IPS-NIHi11 (cell line): Measurements from ENCODE around the gene USP40.

Source experiments
- DNase-seq: peaks from one replicate; pipeline ENCODE4 v3.0.0; 2012; ENCODE audit warnings: mixed read lengths, low spot score

The USP40 gene

GRCh38 chr2:233458031-233458610 is 108.5 kb downstream of the USP40 start:
- no peak for DNase-seq

- DNase-seq, result no peak
These were observed 109.2 kb downstream of the USP40 start for GRCh38 chr2:233457356-233457755.

GRCh38 chr2:233456934-233457333 is 109.6 kb downstream of the USP40 start:
- no peak for DNase-seq

GRCh38 chr2:233456111-233456510 is 110.5 kb downstream of the USP40 start:
- no peak for DNase-seq

DNA sequence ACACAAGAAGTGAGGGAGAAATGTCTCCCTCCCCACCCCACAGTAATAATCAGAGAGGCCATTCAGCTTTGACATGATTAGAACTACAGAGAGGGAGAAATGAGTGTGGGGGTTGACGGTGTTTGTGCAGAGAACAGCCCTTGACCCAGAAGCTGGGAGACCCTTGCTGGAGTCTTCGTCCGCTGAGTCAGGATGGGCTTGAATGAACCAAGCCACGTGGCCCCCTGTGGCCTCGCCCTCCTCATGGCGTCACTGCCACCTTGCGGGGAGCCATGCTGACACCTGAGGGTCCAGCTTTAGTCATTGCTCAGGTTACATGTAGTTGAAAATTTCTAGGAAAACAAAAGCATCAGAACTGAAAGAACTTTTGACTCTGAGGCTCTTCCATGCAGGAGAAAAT is 111.1 kb downstream of the USP40 start:
- no peak for DNase-seq

GRCh38 chr2:233455006-233455405 is 111.6 kb downstream of the USP40 start:
- DNase-seq, result no peak

DNA sequence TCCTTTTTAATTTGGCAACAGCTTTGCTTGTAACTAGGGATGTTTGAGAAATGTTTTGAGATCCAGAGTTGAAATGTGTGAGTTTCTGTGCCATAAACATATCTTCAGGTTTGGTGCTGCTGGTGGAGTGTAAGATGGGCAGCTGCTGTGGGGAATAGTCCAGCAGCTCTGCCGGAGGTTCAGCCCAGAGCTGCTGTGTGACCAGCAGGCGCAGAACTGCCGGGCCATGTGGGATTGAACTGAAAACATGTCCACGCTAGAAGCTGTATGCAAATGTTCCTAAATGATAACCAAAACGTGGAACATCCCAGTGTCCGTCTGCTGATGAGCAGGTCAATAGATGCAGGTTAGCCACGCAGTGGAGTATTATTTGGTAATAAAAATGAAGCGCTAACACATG is 112.7 kb downstream of the USP40 start:
- DNase-seq, result no peak

DNA sequence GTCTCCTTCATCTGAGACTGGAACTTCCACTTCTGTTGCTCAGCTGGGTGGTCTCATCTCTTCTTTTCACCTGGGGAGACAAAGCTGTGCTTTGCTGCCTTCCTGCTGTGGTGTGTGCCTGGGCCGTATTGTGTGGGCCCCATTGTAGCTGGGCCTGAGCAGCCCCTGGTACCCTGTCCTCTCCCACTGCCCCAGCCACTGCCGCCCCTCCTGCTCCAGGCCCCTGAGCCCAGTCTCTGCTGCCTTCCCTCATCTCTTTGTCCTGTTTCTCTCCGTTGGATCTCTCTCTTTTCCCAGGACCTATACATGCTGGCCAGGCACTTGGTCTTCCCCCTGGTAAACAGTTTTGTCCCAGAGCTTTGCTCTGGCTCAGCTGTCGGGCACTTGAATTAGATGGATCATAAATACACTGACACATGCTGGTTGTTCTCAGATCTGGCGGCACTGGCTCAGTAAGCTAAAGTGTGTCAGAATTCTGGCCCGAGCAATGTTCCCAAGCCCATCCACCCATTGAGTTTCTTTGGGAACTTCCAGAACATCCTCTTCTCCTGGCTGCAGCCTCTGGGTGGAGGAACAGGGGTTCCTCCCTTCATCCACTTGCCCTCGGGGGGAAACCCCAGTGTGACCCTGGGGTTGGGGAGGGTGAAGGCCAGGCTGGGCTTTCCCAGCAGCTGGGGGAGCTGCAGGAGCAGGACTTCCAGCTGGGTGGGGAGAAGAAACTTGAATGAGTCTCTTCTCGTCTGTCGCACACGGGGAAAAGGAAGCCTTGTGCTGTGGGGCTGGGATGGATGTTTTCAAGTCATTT is 113.3 kb downstream of the USP40 start:
- no peak for DNase-seq

DNA sequence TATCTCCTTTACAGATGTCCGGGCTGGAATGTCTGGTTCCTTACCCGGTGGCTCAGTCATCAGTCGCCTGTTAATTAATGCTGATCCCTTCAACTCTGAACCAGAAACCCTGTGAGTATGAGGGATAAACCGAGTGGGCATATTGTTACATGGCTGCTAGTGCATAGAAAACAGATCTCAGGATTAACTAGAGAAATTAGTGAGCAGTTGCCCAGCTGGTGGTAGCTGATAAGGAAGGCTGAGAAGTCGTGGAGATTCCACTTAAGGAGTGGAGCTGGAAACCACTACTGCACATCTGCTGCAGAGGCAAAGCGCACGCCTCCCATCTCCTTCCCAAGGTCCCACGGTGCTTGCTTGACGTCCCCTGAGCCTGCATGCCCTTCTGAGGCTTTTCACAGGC is 114.6 kb downstream of the USP40 start:
- no peak for DNase-seq

DNA sequence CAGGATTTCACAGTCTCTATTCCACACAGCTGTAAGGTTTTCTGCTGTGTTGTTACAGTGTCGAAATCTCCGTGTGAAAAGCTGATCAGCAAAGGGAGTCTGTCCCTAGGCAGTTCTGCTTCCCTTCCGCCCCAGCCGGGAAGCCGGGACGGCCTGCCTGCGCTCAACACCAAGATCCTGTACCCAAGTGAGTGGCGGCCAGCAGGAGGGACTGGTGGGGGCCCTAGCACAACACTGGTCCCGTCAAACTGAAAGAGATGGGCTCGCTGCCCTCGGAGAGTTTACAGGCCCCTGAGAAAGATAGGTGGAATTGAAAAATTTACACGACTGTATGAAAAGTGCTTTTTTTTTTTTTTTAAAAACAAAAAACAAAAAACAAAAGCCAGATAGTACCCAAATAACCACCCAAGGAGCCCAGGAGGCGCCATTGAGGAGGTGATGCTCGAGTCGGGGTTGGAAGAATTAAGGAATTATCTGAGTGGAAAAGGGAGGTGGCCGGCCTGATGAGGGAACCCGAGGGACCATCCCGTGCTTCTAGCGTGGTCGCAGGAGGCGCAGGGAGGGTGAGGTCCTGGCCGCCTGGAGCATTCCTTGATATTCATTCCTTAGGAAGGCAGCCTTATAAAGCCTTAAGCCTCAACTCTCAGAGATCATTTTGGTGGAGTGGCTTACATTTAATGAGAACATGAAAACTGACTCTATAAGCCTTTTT is 115.6 kb downstream of the USP40 start:
- no peak for DNase-seq

DNA sequence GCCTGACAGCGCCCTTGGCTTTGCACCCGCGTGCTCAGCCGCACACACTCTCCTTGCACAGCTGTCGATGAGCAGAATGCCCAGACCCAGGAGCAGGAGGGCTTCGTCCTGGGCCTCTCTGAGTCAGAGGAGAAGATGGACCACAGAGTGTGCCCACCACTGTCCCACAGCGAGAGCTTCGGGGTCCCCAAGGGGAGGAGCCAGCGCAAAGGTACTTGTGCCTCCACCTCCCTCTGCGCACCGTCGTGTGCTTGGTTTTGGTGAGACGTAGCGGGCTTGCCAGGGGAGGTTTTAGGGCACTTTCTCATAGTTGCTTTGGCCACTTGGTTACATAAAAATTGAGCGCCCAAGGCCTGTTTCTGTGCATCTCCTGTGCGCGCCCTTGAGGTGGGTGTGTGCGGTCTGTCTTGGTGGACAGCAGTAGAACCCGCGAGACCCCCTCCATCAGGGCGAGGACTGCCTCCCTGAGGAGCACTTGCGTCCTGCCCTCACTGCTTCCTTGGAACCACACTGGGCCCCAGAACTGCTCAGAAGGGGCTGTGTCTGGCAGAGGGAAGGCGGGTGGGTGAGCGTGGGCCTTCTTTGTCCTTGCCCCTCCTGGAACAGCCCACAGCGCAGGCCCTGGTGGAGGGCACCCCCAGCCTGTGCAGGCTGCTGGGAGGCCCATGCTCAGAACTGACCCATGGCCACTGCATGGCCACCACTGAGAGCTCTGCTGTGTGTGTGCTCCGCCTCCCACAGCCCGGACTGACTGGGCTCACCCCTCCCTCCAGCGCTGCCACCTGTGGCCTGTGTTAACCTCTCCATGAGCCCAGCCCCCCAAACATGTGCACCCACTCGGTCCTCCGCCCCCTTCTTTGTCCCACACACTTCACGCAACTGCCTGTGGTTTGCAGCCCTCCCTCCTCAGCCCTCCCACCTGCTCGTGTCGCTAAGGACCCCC is 116.4 kb downstream of the USP40 start:
- DNase-seq, result no peak

DNA sequence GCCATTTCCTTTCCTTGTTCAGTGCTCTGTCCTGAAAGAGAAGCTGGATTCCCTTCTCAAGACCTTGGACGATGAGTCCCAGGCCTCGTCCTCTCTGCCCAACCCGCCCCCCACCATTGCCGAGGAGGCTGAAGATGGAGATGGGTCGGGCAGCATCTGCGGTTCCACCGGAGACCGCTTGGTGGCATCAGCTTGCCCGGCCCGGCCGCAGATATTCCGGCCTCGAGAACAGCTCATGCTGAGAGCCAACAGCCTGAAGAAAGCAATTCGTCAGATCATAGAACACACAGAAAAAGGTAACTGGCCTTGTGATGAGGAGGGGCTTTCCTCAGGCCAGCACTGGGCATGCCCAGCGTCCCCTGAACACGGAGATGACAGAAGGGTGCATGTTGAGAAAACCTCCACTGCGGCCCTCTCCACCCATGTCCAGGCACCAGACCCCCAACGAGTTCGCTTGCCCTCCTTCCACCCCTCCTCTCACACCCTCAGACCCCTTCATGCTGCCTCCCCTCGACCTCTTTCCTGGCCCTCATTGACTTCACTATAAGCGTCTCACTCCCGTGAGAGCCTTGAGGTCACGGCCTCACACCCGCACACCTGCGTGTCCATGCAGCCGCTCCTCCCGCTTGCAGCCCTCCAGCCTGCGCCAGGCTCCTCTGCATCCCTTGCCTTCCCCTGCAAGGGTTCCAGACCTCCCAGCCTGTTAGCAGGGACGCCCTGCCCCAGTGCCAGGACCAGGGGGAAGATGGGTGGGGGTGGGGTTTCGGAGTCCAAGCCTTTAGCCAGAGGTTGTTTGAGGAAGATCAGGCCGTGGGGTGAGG is 117.3 kb downstream of the USP40 start:
- DNase-seq, result peak; percentile 86

DNA sequence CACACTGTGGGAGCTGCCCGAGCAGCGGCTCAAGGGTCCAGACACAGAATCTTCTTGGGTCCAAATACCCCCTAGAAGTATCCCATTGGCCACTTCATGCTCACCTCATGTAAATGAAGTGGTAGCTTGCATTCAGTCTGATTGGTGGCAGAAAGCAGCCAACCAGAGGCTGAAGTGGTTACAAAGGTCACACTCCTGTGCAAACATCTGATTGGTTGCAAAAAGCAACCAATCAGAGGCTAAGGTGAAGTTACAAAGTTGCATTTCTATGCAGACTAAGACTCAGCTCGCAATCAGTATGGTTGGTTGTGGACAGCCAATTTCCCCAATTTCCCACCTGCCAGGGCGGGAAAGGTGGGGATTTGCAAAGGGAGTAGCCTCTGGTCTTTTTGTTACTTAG is 118.0 kb downstream of the USP40 start:
- DNase-seq, result no peak

DNA sequence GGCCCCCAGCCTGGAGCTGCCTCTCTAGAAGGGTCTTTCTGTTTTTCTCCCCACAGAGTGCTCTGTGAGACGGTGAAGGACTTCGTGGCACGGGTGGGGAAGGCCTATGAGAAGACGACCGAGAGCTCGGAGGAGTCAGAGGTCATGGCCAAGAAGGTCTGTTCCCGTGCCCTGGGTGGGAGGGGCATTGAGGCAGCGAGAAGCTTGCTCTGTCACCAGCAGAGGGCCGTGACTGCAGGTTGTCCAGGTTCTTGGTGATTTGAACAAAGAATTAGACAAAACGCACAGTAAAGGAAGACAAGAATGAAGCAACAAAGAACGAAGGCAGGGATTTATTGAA is 118.4 kb downstream of the USP40 start:
- peak; percentile 67 for DNase-seq

DNA sequence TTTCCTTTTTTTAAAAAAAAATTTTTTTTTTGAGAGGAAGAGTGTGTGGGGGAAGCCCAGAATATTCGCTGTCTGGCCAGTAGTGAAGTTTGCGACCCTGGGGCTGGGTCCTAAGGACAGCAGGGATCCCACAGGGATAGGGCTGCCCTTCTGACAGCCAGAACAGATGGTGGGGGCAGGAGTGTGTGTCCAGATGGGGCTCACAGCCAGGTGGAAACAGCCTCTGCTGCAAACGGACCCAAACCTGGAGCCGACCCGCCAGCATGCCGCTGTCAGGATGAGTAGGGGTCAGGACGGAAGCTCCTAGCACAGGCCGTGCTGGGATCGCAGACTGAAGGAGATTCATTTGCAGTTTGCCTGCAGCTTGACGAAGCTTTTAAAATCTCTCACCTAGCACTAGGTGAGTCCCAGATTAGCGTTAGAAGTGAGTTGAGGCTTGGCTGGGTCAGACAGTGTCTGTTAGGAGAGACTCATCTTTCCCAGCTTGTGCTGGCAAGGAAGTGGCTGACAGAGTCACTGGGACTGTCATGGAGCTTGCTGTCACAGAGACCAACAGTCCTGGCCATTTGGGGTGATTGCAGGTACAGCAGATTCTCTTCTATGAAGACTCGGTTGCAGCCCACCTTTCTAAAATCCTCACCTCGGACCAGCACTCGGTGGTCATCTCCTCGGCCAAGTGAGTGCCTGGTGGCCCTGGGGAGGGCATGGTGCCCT is 118.9 kb downstream of the USP40 start:
- no peak for DNase-seq

- DNase-seq, result no peak
These were observed 119.8 kb downstream of the USP40 start for GRCh38 chr2:233446606-233447305.

DNA sequence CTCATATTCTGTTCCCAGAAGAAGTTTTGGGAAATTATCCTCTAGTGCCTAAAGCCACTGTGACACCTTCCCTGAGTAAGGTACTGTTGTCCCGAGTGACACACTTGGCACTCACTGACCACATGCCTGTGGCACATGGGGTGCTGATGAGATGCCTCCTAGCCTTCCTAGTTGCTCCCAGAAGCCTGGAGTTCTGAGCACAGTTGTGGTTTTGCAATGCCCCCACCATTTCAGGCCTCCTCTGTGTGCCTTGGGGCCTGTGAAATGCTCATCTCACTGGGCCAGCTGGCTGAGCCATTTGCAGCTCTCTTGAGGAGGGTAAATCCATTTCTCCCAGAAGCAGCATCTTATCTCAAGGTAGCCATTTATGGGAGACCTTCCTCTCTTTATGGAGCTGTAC is 120.5 kb downstream of the USP40 start:
- no peak for DNase-seq

DNA sequence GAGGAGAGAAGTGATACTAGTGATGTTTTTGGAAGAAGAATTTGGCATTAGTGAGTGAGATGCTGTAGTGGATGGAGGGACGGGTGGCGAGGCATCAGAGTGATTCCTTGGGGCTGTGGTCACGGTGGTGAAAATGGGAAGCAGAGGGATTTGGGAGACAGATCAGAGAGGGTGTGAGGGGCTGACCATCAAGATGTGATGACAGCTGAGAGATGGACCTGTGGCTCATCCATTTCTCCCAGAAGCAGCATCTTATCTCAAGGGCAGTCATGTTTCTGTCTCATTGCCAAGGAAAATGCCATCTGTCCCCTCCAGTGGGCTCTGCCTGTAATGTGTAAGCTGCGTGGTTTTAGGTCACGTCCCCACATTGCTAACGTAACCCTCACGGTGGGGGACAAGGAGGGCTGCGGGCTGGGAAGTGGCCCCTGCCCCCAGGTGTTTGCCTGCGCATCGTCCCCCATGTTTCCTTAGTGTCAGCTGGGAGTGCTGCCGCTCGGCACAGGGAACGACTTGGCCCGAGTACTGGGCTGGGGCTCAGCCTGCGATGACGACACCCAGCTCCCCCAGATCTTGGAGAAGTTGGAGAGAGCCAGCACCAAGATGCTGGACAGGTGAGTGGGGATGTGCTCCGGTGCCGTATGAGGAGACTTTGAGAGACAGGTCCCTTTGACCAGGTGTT is 121.3 kb downstream of the USP40 start:
- DNase-seq, result no peak

GRCh38 chr2:233444501-233444900 is 122.1 kb downstream of the USP40 start:
- DNase-seq, result no peak
